Stomach smooth muscle (tissue), 2 donors: Measurements from ENCODE around the gene KANSL2.
A peak's percentile ranks its signal among the peaks of the same experiment; 100 is the strongest.
"Not testable (repeated sequence)": the region's sequence is repeated elsewhere in the genome, so short reads cannot be mapped to it uniquely, and the experiment has no call there.

Source experiments
- H3K27ac ChIP-seq: one replicate; pipeline ENCODE4 v1.7.0; 2013; ENCODE audit warnings: mild to moderate bottlenecking, low read length, inconsistent platforms
- H3K27me3 ChIP-seq, 2 donors: one replicate each; pipeline ENCODE4 v1.7.0; 2013; ENCODE audit warnings: low read length in 2 of 2; ENCODE audit not compliant: insufficient read depth in 2 of 2, control insufficient read depth in 1 of 2
- H3K36me3 ChIP-seq, 2 donors: one replicate each; pipeline ENCODE4 v1.7.0; 2013; ENCODE audit warnings: low read length in 2 of 2; ENCODE audit not compliant: control insufficient read depth in 2 of 2, insufficient read depth in 2 of 2
- H3K4me1 ChIP-seq: one replicate; pipeline ENCODE4 v1.7.0; 2013; ENCODE audit warnings: low read length; ENCODE audit not compliant: control insufficient read depth, insufficient read depth
- H3K4me3 ChIP-seq, 2 donors: one replicate each; pipeline ENCODE4 v1.7.0; 2013; ENCODE audit warnings: low read length in 2 of 2
- H3K9ac ChIP-seq, 2 donors: one replicate each; pipeline ENCODE4 v1.7.0; 2013; ENCODE audit warnings: low read length in 2 of 2, mild to moderate bottlenecking in 1 of 2
- H3K9me3 ChIP-seq, 2 donors: one replicate each; pipeline ENCODE4 v1.7.0; 2013; ENCODE audit warnings: low read length in 2 of 2; ENCODE audit not compliant: control insufficient read depth in 2 of 2
- donor health status: healthy.
- donor health status: Pancreatic carcinoma.

The KANSL2 gene

DNA sequence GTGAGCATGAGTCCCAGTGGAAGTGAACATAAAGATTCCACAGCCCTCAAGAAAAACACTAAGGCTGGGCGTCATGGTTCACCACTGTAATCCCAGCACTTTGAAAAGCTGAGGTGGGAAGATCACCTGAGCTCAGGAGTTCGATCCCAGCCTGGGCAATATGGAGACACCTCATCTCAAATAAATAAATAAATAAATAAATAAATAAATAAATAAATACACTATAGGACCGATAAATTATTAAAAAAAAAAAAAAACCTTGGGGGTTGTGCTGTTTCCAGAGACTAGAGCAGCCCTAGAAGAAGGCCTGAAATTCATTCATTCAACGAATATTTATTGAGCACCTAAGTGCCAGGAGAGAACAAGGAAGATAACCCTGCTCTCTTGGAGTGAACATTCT is 1.5 kb upstream of the KANSL2 start:
- Histone ChIP-seq H3K9me3 (no peaks in the 10 kb centered on the region), H3K9ac (no peak overlapping the region), H3K36me3 (peaks cover 4 to 8% of the 10 kb centered on the region in 2 donors), H3K27me3 (no peaks in the 10 kb centered on the region), H3K27ac (no peak overlapping the region), H3K4me1 (peaks cover 8% of the 10 kb centered on the region), H3K4me3 (no peak overlapping the region)

DNA sequence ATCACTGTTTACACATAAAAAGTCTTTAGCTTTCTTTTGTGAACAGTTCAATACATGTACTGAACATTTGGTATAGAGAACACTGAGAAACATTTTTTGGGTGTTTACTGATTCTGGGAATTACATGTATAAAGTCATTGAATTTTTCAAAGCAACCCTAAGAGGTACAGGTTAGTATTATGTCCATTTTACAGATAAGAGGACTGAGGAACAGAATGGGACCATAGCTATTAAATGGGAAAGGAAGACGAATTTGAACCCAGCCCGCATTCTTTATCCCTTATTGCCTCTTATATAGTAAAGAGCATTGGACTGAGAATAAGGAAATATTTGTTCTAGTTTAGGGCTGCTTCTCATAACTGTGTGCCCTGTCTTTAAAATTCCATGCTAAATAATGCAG is 889 bp upstream of the KANSL2 start:
- Histone ChIP-seq H3K27ac (no peak overlapping the region), H3K9ac (no peak overlapping the region)

DNA sequence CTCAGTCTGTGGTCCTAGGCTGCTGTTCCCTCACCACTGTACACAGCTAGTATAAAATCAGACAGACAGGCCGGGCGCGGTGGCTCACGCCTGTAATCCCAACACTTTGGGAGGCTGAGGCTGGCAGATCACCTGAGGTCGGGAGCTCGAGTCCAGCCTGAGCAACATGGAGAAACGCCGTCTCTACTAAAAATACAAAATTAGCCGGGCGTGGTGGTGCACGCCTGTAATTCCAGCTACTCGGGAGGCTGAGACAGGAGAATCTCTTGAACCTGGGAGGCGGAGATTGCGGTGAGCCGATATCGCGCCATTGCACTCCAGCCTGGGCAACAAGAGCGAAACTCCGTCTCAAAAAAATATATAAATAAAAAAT is 481 bp upstream of the KANSL2 start:
- not testable (repeated sequence) for H3K27me3 ChIP-seq, H3K4me1 ChIP-seq, H3K27ac ChIP-seq, H3K36me3 ChIP-seq, H3K9me3 ChIP-seq
- Histone ChIP-seq H3K4me3 (peak overlapping the region; percentile 68 to 96), H3K9ac (peak overlapping the region in 1 of 2 donors; percentile 38)

More for the DNA sequence above, 889 bp upstream of the KANSL2 start:
- H3K9me3 ChIP-seq: no peaks in the 10 kb centered on the region
- H3K27me3 ChIP-seq: no peaks in the 10 kb centered on the region
- peaks cover 8% of the 10 kb centered on the region for H3K4me1 ChIP-seq
- peak overlapping the region in 1 of 2 donors; percentile 96 for H3K4me3 ChIP-seq
- H3K36me3 ChIP-seq: peaks cover 6 to 8% of the 10 kb centered on the region in 2 donors

DNA sequence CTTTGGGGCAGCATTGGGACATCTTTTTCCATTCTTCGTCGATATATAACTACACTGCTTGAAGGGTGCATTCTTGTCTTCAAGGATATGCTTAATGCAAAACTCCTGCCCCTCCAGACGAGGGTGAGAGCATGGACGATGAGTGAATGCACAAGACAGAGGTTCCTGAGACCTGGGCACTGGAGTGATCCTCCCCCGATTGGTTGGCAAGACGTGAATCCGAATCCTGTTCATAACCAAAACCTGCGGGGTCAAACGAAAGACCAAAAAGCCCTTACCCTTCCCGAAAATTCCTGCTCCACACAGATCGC is 684 bp downstream of the KANSL2 start:
- Histone ChIP-seq H3K27me3 (no peaks in the 10 kb centered on the region), H3K9me3 (no peaks in the 10 kb centered on the region), H3K4me3 (peak overlapping the region; percentile 94 to 96), H3K27ac (peak overlapping the region; percentile 91), H3K9ac (peak overlapping the region; percentile 93 to 98), H3K36me3 (peaks cover 11 to 12% of the 10 kb centered on the region in 2 donors), H3K4me1 (peaks cover 8% of the 10 kb centered on the region)

DNA sequence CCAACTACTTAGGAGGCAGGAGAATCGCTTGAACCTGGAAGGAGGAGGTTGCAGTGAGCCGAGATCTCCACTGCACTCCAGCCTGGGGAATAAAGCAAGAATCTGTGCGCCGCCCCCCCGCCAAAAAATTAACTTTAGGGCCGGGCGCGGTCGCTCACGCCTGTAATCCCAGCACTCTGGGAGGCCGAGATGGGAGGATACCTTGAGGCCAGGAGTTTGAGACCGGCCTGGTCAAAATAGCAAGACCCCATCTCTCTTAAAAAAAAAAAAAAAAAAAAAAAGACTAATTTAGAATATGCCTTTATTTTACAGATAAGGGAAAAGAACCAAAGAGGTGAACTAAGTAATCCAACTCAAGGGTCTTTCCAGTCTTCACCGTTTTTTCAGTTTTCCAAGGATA is 1.2 kb downstream of the KANSL2 start:
- Histone ChIP-seq H3K4me3 (peak overlapping the region; percentile 94 to 96), H3K36me3 (peaks cover 11 to 12% of the 10 kb centered on the region in 2 donors), H3K4me1 (peaks cover 8% of the 10 kb centered on the region), H3K9me3 (no peaks in the 10 kb centered on the region), H3K9ac (peak overlapping the region; percentile 93 to 98), H3K27ac (no peak overlapping the region), H3K27me3 (no peaks in the 10 kb centered on the region)

DNA sequence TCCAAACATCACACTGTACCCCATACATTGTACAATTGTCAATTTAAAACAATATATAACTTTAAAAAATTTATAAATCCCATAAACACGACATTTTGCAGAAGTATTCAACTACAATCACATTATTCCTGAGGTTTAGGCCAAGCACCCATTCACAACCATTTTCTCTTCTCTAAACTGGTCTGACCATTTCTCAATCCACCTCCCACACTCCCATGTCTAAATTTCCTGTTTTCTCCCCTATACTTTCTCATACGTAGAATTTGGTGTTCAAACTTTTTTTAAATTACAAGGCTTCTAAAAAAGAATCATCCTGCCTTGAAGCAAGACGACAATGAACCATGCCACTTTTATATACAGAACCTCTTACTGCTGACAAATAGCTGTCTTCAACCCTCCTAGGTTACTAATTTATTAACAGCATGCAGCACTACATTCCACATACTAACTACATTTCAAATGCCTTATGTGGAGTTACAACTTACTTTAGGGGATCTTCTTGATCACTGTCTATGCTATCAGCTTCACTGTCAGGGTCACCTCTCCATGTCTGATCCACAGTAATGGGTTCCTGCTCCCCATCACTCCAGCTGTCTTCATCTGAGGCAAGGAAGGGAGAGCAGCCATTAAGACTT is 3.4 kb downstream of the KANSL2 start:
- H3K4me3 ChIP-seq: no peak overlapping the region

DNA sequence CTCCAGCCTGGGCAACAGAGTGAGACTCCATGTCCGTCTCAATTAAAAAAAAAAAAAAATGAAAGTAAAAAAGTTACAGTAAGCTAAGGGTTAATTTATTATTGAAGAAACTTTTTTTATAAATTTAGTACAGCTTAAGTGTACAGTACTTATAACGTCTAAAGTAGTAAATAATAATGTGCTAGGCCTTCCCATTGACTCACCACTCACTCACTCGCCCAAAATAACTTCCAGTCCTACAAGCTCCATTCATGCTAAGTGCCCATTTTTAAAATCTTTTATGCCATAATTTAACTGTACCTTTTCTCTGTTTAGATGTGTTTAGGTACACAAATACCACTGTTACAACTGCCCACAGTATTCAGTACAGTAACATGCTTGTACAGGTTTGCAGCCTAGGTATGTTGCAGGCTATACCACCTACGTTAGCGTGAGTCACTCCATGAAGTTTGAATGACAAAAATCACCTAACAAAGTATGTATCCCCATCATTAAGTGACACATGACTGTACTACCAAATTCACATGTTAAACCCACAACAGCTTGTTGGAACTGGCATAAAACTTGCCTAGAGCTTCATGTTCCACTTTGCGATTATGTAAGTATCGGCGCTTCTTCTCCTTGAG is 10.7 kb downstream of the KANSL2 start:
- Histone ChIP-seq H3K9me3 (no peaks in the 10 kb centered on the region), H3K9ac (no peak overlapping the region), H3K36me3 (peaks cover 38 to 39% of the 10 kb centered on the region in 2 donors), H3K4me3 (no peak overlapping the region), H3K4me1 (no peaks in the 10 kb centered on the region), H3K27me3 (no peaks in the 10 kb centered on the region), H3K27ac (no peak overlapping the region)

More for the DNA sequence above, 3.4 kb downstream of the KANSL2 start:
- Histone ChIP-seq H3K9me3 (no peaks in the 10 kb centered on the region), H3K9ac (no peak overlapping the region), H3K36me3 (peaks cover 11 to 12% of the 10 kb centered on the region in 2 donors), H3K27me3 (no peaks in the 10 kb centered on the region), H3K4me1 (peaks cover 8% of the 10 kb centered on the region), H3K27ac (no peak overlapping the region)

DNA sequence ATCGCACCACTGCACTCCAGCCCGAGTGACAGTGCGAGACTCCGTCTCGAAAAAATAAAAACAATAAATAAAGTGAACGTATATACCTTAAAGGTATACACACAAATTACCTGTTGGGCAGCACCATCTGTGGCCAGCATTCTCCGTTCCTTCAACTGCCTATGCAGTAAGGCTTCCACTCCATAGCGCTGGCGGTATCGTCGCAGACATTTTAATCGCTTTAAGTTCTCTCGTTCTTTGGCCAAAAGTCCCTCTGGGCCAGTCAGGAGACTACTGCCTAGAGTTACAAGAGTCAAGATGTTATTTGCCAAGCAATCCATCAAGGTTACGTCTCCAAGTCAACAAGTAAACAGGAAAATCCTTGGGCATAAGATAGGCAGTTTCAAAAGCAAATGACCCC is 13.0 kb downstream of the KANSL2 start:
- H3K36me3 ChIP-seq: peaks cover 43 to 45% of the 10 kb centered on the region in 2 donors
- no peak overlapping the region for H3K4me3 ChIP-seq
- H3K4me1 ChIP-seq: no peaks in the 10 kb centered on the region
- no peaks in the 10 kb centered on the region for H3K27me3 ChIP-seq
- H3K27ac ChIP-seq: no peak overlapping the region
- no peak overlapping the region for H3K9ac ChIP-seq
- no peaks in the 10 kb centered on the region for H3K9me3 ChIP-seq

DNA sequence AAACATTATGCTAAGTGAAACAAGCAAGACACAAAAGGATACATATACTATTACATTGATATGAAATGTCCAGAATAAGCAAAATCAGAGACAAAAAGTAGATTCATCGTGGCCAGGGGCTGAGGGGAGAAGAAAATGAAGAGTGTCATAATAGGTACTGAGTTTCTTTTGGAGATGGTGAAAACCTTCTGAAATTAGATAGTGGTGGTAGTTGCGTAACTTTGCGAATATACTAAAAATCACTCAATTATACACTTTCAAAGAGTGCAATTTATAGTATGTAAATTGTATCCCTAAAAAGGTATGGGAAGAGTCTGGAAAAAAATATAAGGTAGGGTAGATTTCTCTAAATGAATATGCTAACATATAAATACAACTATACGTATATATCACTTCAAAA is 22.2 kb downstream of the KANSL2 start:
- H3K27ac ChIP-seq: no peak overlapping the region
- H3K9me3 ChIP-seq: no peaks in the 10 kb centered on the region
- H3K36me3 ChIP-seq: peaks cover 29 to 33% of the 10 kb centered on the region in 2 donors
- no peak overlapping the region for H3K4me3 ChIP-seq
- H3K27me3 ChIP-seq: no peaks in the 10 kb centered on the region
- no peaks in the 10 kb centered on the region for H3K4me1 ChIP-seq
- no peak overlapping the region for H3K9ac ChIP-seq

DNA sequence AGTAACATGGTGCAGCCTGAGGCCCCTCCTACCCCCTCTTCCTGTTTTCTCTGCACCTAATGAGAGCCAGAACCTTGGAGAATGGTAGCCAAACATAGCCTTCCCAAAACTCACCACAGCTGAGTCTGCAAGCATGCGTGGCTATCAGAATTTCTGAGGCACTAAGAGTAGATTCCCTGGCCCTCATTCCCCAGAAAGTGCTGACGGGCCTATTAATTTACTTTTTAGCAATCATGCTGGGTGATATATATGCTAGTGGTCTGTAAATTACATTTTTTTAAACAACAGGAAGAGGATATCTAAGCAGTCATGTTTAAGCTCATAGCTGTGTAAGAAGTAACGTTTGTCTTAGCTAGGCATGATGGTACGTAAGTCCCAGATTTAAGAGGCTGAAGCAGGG is 30.4 kb downstream of the KANSL2 start:
- no peak overlapping the region for H3K9ac ChIP-seq
- no peaks in the 10 kb centered on the region for H3K27me3 ChIP-seq
- H3K27ac ChIP-seq: no peak overlapping the region
- no peak overlapping the region for H3K4me3 ChIP-seq
- H3K36me3 ChIP-seq: peaks cover 28 to 39% of the 10 kb centered on the region in 2 donors
- no peaks in the 10 kb centered on the region for H3K9me3 ChIP-seq
- H3K4me1 ChIP-seq: no peaks in the 10 kb centered on the region

DNA sequence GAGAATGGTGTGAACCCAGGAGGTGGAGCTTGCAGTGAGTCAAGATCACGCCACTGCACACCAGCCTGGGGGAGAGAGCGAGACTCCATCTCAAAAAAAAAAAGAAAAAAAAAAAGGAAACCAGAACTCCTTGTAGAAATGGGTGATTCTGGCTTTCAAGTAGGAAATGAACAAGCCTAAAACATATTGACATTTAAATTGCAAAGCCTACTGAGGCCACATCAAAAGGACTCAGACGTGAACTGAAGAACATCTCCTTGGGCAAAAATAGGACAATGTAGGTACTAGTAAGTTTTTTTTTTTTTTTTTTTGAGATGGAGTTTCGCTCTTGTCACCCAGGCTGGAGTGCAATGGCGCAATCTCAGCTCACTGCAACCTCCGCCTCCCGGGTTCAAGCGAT is 36.7 kb downstream of the KANSL2 start:
- not testable (repeated sequence) for H3K9me3 ChIP-seq, H3K36me3 ChIP-seq, H3K4me3 ChIP-seq, H3K27ac ChIP-seq, H3K27me3 ChIP-seq, H3K9ac ChIP-seq, H3K4me1 ChIP-seq
